IPS-18a (cell line): ENCODE data around the gene TUBB.

Experiments used
- H3K27ac ChIP-seq: one replicate; pipeline ENCODE4 v1.5.1; 2013; ENCODE audit warnings: low read length
- H3K27me3 ChIP-seq: one replicate; pipeline ENCODE4 v1.6.1; 2013; ENCODE audit warnings: mild to moderate bottlenecking, low read length; ENCODE audit not compliant: control insufficient read depth, insufficient read depth
- H3K36me3 ChIP-seq: one replicate; pipeline ENCODE4 v1.6.1; 2013; ENCODE audit warnings: low read depth, low read length; ENCODE audit not compliant: control insufficient read depth
- H3K4me1 ChIP-seq: one replicate; pipeline ENCODE4 v1.6.1; 2013; ENCODE audit warnings: low read depth, low read length; ENCODE audit not compliant: control insufficient read depth
- H3K4me3 ChIP-seq: one replicate; pipeline ENCODE4 v1.5.1; 2013; ENCODE audit warnings: low read length
- H3K9ac ChIP-seq: one replicate; pipeline ENCODE4 v1.6.1; 2013; ENCODE audit warnings: mild to moderate bottlenecking, low read length, moderate library complexity
- H3K9me3 ChIP-seq: one replicate; pipeline ENCODE4 v1.6.1; 2013; ENCODE audit warnings: low read depth, low read length; ENCODE audit not compliant: control insufficient read depth

The TUBB gene

DNA sequence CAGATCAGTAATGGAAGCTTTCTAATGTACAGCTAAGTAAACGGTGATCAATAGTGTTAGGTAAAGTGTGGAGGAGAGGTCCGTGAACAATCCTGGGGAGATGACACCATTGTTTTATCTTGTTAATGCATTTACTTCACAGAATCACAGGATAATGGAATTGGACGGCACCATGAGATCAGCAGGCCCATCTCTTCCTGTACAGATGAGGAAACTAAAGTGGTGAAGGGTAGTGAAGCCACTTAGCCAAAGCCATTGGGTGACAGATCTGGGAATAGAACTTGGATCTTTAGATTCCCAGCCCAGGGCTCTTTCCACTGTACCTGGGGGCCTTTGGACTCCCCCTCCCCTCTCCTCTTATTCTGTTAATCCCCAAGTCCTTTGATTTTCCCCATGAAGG is 50.4 kb downstream of the TUBB start:
- H3K9ac ChIP-seq: no peak overlapping the region
- H3K27me3 ChIP-seq: no peaks in the 10 kb centered on the region
- H3K4me3 ChIP-seq: no peak overlapping the region
- peaks cover 25% of the 10 kb centered on the region for H3K4me1 ChIP-seq
- H3K36me3 ChIP-seq: no peaks in the 10 kb centered on the region
- H3K27ac ChIP-seq: no peak overlapping the region
- H3K9me3 ChIP-seq: no peaks in the 10 kb centered on the region

DNA sequence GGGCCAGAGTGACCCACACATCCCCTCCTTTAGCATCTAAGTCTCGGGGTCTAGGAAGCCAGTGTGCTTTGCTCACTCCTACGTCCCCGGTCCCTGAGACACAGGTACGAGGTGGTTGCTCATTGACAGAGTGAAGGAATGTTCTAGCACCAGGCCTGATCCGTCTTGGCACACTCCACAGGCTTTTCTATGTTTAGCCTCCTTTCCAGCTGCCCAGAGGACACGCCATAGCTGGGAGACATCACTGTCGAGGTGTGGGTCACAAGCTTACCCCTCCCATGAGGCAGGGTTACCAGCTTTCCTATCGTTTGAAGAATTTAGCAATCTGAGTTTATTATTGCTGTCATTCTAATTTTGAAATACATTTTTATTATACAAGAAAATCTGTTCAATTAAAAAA is 54.5 kb downstream of the TUBB start:
- peaks cover 5% of the 10 kb centered on the region for H3K4me1 ChIP-seq
- H3K27me3 ChIP-seq: no peaks in the 10 kb centered on the region
- no peaks in the 10 kb centered on the region for H3K36me3 ChIP-seq
- no peaks in the 10 kb centered on the region for H3K9me3 ChIP-seq
- H3K4me3 ChIP-seq: no peak overlapping the region
- H3K9ac ChIP-seq: no peak overlapping the region
- no peak overlapping the region for H3K27ac ChIP-seq
